GM19397 (cell line): Measurements from ENCODE around the gene EFNB1.

Experiments used
- ATAC-seq: cut with Tn5 transposase; IDR thresholded peaks from one replicate; pipeline ENCODE4 v1.9.1; 2021; ENCODE audit warnings: mild to moderate bottlenecking, moderate library complexity; ENCODE audit not compliant: unreplicated experiment

EFNB1 gene

GRCh38 chrX:68827256-68827655 lies 1.6 kb upstream of the EFNB1 start:
- no peak for ATAC-seq

- no peak for ATAC-seq
Observed at GRCh38 chrX:68827848-68828624, 785 bp upstream of the EFNB1 start.

DNA sequence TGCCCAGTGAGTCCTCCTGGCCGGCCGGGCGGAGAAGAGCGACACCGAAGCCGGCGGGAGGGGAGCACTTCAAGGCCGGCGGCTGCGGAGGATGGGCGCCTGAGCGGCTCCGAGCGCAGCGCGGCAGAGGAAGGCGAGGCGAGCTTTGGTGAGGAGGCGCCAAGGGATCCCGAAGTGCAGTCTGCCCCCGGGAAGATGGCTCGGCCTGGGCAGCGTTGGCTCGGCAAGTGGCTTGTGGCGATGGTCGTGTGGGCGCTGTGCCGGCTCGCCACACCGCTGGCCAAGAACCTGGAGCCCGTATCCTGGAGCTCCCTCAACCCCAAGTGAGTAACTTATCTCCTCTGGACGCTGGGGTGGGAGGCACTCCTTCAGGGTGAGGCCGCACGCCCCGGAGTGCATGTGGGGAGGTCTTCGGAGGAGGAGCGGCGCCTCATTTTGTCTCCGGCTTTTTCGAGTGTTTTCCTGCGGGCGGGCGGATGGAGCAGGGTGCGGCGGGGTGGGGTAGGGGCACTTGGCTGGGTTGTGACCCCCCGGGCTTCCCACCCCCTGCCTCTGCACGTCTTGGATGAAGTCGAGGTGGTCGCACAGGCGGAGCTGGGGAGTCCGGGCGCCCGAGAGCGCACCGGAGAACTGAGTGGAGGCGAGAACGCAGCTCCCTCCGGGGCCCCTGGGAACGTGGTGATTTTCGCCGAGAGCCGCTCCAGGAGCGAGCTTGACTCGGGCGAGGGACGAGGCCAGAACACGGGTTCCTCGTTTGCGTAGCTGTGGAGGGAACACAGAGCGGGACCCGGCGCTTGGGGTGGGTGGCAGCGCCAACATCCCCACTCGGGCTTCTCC lies 979 bp downstream of the EFNB1 start:
- no peak for ATAC-seq

- no peak for ATAC-seq
Observed at GRCh38 chrX:68830419-68831404, 1.9 kb downstream of the EFNB1 start.

DNA sequence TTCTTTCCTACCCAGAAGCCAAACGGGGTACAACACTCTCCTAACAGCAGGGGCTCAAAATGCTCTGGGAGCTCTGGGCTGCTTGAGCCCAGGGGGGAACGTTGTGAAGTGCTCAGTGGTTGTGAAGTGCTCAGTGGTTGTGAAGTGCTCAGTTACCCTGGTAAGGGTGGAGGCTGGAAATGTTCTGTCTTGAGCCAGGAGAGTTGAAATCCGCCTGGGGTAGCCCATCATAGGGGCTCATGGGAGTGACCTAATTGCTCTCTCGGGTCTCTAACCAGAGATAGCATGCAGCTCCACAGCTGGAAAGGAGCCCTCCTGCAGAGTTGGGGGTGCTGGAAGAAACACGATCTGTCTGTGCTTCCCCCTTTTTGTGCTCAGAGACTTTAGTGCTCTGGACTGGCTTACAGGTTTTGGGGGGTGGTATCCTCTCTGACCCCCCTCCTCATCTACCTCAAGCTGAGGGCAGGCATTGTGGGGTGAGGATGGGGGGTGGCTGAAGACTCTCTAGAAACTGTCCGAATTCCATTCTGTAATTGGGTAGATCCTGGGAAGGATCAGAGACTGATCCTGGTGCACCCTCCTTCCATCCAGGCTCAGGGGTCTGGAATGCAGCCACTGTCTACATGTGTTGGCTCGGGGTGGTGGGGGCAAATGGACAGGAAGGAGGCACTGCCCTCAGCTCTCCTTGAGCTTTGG lies 2.7 kb downstream of the EFNB1 start:
- ATAC-seq, result no peak

DNA sequence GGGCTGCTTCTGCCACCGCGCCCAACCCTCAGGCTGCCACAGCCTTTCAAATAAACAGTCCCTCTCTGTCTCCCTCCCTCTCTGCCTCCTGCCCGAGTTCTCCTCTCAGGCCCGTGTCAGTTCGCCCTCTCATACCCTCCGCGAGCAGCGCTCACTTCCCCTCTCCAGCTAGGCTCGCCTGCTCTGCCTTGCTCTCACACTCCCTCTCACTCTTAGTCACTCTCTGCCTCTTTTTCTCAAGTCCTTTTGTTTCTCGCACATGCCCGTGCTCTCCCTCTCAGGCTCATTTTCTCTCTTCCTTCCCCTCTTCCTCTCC lies 3.2 kb downstream of the EFNB1 start:
- ATAC-seq, result peak; percentile 31

DNA sequence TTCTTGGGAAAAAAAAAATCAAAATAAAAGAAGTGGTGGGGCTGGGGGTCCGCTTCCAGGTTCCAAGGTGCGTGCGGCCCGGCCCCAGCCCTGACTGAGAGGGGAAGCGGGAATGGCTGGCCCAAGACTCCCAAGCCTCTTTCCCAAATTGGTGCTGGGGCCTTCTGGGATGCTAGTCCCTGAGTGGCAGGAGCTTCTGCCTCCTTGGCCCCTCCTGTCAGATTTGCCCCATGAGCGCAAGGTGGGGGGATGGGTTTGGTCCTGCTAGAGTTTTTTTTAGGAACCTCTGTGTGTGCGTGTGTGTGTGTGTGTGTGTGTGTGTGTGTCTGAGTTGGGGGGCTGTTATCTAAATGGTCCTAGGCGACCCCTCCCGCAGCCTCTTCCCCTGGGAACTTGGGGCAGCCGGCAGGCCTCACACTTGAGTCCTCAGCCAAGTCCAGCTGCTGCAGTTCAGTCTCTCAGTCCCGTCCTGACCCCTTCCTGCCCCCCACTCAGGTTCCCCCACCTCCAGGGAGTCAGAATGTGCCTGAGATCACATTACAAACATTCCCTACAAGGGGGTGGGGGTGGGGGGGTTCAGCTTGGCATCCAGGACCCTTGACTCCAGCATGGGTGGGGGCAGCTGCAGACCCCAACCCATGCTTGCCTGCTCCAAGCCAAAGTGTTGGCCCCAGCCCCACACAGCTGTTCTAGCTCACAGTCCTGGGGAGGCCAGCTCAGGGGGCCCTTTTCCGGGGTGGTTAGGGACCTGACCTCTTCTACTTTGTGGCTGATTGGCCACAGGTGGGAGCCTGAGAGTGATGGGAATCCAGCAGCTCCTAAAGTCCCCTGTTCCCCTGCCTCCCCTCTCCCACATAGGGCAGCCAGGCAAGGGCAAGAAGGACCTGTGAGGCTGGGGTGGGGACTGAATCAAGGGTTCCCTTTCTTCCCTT lies 4.0 kb downstream of the EFNB1 start:
- no peak for ATAC-seq

GRCh38 chrX:68833448-68833805 lies 4.6 kb downstream of the EFNB1 start:
- ATAC-seq, result no peak

- ATAC-seq, result no peak
Observed at GRCh38 chrX:68833855-68834331, 5.1 kb downstream of the EFNB1 start.

- no peak for ATAC-seq
Observed at GRCh38 chrX:68834371-68835103, 5.7 kb downstream of the EFNB1 start.

- no peak for ATAC-seq
Observed at GRCh38 chrX:68835104-68835442, 6.3 kb downstream of the EFNB1 start.

DNA sequence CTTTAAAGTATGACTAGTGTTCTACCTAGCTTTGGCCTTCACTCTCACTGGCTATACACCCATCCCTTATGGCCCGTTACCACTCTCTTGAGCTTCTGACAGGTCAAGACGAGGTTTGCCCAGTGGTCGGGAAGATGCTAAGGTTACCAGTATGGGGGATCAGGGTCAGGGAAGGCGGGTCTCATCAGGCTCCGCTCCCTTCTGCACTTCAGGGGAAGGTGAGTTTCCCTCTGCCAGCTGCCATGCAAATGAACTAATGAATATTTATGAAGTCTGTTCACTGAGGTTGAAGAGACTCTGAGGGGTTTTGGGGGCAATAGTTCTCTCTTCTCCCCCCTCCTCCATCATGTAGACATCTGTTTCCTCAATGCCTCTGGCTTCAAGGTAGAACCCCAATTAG lies 6.6 kb downstream of the EFNB1 start:
- no peak for ATAC-seq

DNA sequence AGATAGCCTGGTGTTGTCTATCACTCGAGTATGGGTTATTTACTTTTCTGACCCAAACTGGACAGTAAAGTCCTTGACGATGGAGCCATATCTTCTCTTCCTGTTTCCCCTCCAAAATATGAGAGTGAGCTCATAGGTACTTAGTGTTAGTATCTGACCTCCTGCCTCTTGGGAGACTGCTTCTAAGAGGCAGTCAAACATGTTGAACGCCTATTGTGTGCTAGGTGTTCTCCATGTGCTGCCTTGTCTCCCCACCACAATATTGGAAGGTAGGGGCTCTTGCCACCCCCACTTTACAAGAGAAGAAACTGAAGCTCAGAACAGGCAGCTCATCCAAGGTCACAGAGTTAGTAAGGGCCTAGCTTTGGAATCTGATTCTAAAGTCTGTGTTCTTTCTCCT lies 8.3 kb downstream of the EFNB1 start:
- no peak for ATAC-seq

DNA sequence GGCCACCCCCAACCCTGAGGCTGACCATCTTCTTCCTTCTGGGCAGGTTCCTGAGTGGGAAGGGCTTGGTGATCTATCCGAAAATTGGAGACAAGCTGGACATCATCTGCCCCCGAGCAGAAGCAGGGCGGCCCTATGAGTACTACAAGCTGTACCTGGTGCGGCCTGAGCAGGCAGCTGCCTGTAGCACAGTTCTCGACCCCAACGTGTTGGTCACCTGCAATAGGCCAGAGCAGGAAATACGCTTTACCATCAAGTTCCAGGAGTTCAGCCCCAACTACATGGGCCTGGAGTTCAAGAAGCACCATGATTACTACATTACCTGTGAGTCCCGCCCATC lies 9.7 kb downstream of the EFNB1 start:
- no peak for ATAC-seq

DNA sequence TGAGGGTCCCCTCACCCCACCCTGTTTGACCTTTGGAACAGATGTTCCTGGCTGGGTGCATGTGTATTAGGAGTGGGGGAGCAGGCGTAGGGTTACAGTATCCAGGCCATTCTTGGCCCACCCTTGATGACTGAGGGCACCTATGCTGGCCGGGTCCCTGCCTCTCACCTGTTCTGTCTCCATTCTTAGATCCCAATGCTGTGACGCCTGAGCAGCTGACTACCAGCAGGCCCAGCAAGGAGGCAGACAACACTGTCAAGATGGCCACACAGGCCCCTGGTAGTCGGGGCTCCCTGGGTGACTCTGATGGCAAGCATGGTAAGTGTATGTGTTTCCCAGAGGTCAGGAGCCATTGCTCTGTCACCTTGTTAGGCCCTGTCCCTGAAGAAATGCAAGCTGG lies 10.9 kb downstream of the EFNB1 start:
- no peak for ATAC-seq

- ATAC-seq, result no peak
Observed at GRCh38 chrX:68840256-68840655, 11.4 kb downstream of the EFNB1 start.

DNA sequence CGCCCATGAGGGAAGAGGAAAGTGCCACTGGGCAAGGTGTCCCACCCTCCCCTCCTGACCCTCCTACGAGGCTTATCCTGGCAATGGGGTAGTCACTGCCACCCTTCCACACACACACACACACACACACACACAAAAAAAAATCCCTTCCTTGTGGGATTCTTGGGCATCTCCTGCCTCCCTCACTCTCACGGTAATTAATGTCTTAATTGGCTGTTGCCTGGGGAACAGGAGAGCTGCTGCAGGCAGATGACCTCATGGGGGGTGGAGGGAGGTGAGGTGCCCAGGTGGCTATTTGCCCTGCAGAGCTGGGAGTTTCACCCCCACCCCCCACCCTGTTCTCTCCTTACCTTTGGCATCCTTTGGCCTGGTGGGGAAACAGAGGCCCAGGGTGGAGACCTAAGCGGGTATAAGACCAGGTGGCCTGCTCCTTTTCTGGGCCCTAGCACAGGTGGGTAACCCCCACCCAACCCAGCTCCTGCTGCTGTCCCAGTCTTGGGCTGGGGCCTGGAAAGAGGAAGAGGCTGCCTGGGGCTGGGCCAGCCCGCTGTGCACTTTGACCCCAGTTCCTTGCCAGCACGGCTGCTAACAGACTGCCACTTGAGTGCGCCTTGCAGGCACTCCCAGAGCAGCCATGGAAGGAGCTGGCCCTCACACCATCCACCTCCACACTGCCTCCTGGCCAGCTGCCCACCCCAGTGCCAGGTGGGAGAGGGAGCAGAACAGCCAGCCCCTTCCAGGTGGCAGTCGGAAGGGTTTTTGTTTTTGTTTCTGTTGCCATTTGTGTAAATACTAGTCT lies 12.6 kb downstream of the EFNB1 start:
- no peak for ATAC-seq

- ATAC-seq, result no peak
Observed at GRCh38 chrX:68842351-68842750, 13.5 kb downstream of the EFNB1 start.
